Measurements from ENCODE around the gene PDE5A.

The PDE5A gene

DNA sequence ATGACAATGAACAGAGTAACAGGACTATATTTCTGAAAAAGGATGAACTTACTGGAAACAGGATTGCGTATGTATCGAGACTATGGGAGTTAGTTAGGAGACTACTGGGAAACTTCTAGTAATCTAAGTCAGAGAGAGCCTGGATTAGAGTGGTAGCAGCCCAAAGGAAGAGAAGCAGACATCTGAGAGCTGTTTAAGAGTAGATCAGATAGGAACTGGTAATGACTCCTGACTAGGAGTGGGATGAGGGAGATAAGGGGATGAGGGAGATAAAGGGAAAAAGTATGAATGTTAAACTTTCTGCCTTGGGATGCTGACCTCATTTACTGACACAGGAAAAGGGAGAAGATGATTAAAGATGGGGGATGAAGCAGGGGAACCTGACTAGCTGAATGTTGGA lies 116.2 kb downstream of the PDE5A start:
- in situ Hi-C loops (cut with MboI; ENCODE audit: low pct_unique_long_range_greater_than_20kb, low sequenced_read_pairs, unreplicated experiment): no loop called here
- TF ChIP-seq, protein P1, sequence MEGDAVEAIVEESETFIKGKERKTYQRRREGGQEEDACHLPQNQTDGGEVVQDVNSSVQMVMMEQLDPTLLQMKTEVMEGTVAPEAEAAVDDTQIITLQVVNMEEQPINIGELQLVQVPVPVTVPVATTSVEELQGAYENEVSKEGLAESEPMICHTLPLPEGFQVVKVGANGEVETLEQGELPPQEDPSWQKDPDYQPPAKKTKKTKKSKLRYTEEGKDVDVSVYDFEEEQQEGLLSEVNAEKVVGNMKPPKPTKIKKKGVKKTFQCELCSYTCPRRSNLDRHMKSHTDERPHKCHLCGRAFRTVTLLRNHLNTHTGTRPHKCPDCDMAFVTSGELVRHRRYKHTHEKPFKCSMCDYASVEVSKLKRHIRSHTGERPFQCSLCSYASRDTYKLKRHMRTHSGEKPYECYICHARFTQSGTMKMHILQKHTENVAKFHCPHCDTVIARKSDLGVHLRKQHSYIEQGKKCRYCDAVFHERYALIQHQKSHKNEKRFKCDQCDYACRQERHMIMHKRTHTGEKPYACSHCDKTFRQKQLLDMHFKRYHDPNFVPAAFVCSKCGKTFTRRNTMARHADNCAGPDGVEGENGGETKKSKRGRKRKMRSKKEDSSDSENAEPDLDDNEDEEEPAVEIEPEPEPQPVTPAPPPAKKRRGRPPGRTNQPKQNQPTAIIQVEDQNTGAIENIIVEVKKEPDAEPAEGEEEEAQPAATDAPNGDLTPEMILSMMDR (IDR thresholded peaks at IDR 0.05; ENCODE audit: extremely low read depth, insufficient read depth, missing control alignments): no peak

DNA sequence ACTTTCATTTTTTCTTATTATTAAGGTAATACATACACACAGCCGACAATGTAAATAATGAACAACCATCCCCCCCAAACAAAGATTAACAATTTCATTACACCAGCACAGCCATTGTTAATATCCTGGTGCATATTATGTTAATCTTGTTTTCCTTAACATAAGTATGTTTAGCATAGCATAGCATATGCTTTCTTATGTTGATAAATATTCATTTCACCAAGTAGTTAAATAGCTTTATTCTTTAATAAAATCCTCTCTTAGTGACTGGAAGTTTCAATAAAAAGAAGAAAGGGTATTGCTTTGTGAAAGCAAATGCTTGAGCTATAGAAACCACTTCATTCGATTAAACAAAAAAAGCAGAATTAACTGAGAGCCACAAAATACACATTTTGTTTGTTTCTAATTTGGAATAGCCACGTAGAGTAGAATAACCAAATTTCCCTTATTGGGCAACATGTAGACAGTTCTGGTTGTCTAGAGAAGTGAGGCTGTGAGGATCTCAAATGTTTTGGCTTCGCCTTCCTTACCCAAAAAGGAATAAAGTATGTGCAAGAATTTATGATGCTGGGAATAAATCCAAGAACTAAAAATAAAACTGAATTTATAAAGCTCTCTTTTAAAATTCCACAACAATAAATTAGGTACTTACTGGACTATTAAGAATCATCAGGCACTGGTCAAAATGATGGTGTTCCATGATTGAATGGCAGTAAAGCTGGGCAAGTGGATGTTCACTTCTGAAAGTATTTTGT lies 118.0 kb downstream of the PDE5A start:
- no peak for DNase-seq (ENCODE audit: low spot score)
- in situ Hi-C loops (cut with MboI; ENCODE audit: low pct_unique_long_range_greater_than_20kb, low sequenced_read_pairs, unreplicated experiment): no loop called here

More for the DNA sequence above, 116.2 kb downstream of the PDE5A start:
- DNase-seq (ENCODE audit: low spot score): no peak

DNA sequence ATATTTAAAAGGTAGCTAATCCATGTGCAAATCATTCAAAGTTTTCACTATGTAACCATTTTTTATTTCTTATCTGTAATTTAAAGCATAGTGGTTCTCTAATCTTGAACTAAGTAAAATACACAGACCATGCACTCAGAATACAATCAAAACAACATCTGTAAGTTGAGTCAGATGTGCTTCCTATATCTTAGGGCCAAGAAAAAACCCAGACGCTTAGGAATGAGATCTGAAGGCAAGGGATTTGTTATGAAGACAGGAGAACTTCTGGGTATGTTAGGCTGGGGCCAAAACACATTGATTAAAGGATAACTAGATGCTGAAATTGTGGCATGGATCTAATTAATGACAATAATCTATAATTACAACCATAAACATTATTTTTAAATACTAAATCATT lies 120.3 kb downstream of the PDE5A start:
- DNase-seq (ENCODE audit: low spot score): no peak
- in situ Hi-C loops (cut with MboI; ENCODE audit: low pct_unique_long_range_greater_than_20kb, low sequenced_read_pairs, unreplicated experiment): no loop called here
- TF ChIP-seq, protein P1 (IDR thresholded peaks at IDR 0.05; ENCODE audit: extremely low read depth, insufficient read depth, missing control alignments): no peak

More for the DNA sequence above, 118.0 kb downstream of the PDE5A start:
- TF ChIP-seq, protein P1 (IDR thresholded peaks at IDR 0.05; ENCODE audit: extremely low read depth, insufficient read depth, missing control alignments): no peak

DNA sequence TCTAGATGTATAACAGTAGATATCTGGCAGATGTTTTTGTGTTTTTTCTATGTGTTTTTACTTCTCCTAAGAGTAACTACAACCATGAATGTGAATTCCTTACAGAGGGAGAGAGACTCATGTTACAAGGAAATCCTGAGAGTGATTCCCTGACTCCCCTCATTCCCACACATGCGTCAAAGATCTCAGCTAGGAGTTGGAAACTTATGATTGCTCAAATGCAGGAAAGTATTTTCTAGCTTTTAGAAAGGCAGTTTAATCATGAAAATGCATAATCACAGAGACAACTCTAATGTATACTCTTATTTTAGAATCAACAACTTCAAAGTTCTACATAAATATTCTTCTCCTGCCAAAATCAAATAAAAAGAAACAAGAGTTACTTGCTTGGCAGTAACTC lies 121.8 kb downstream of the PDE5A start:
- DNase-seq (ENCODE audit: low spot score): no peak
- in situ Hi-C loops (cut with MboI; ENCODE audit: low pct_unique_long_range_greater_than_20kb, low sequenced_read_pairs, unreplicated experiment): no loop called here
- TF ChIP-seq, protein P1 (IDR thresholded peaks at IDR 0.05; ENCODE audit: extremely low read depth, insufficient read depth, missing control alignments): no peak

DNA sequence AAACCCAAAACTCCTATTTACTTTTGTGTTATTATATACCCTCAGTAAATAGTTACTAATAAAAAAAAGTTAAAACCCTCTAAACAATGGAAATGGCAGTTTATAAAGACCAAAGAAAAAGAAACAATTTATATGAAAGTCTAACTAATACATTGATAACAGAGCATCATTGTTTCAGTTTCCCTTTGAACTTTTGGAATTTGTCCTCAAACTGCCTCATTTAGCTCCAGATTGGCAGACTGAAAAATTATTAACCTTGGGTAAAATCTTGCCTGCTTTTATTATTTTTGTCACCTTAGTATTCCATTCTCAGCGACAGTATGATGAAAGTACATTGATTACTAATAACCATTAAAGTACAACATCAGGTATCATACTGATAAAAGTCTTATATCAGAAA lies 124.0 kb downstream of the PDE5A start:
- TF ChIP-seq, protein P1 (IDR thresholded peaks at IDR 0.05; ENCODE audit: extremely low read depth, insufficient read depth, missing control alignments): no peak
- in situ Hi-C loops (cut with MboI; ENCODE audit: low pct_unique_long_range_greater_than_20kb, low sequenced_read_pairs, unreplicated experiment): no loop called here
- DNase-seq (ENCODE audit: low spot score): no peak

DNA sequence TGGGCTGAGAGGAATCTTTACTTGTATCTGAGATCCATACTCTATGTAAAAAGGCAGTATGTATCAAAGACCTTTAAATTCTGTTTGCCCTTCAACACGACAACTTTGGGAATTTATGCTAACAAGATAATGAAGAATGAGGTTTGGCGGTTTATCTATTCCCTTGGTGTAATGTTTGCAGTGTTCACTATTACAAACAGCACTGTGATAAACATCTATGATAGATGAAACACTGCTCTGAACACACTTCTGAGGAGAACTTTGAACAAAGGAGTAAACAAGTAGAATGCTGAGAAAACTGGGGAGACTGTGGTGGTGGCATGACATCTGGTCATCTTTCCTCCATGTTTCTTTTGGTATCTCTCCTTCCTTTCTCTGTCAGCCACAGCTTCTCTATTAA lies 126.9 kb downstream of the PDE5A start:
- in situ Hi-C loops (cut with MboI; ENCODE audit: low pct_unique_long_range_greater_than_20kb, low sequenced_read_pairs, unreplicated experiment): no loop called here
- no peak for DNase-seq (ENCODE audit: low spot score)
- TF ChIP-seq, protein P1 (IDR thresholded peaks at IDR 0.05; ENCODE audit: extremely low read depth, insufficient read depth, missing control alignments): no peak

All from GM13977 (cell line).